SH-SY5Y (cell line): Measurements from ENCODE around the gene OR51D1.

Experiments used
- GATA2 ChIP-seq: IDR thresholded peaks from 2 replicates; pipeline ENCODE4 v1.6.1; 2011; ENCODE audit warnings: mild to moderate bottlenecking, low read depth, low read length
- GATA3 ChIP-seq: IDR thresholded peaks from 2 replicates; pipeline ENCODE4 v1.6.1; 2011; ENCODE audit warnings: low read depth, mild to moderate bottlenecking, low read length, moderate library complexity

OR51D1 gene

GRCh38 chr11:4671741-4672140 is 34.5 kb downstream of the OR51D1 start:
- TF ChIP-seq GATA2, result no peak
- TF ChIP-seq GATA3, result no peak

GRCh38 chr11:4672470-4672869 is 35.2 kb downstream of the OR51D1 start:
- TF ChIP-seq GATA2 (no peak), GATA3 (no peak)

GRCh38 chr11:4673781-4674180 is 36.5 kb downstream of the OR51D1 start:
- no peak for TF ChIP-seq GATA3
- TF ChIP-seq GATA2, result no peak

GRCh38 chr11:4677948-4678347 is 40.7 kb downstream of the OR51D1 start:
- no peak for TF ChIP-seq GATA3
- TF ChIP-seq GATA2, result no peak

GRCh38 chr11:4680341-4680740 is 43.1 kb downstream of the OR51D1 start:
- TF ChIP-seq GATA3 (no peak), GATA2 (no peak)

GRCh38 chr11:4682623-4683419 is 45.5 kb downstream of the OR51D1 start:
- TF ChIP-seq GATA3, result no peak
- TF ChIP-seq GATA2, result no peak

GRCh38 chr11:4684631-4685285 is 47.5 kb downstream of the OR51D1 start:
- TF ChIP-seq GATA3 (no peak), GATA2 (no peak)
